ENCODE results near the gene CSE1L.
"Not testable (repeated sequence)": the region's sequence is repeated elsewhere in the genome, so short reads cannot be mapped to it uniquely, and the experiment has no call there.

Gene CSE1L

GRCh38 chr20:49046087-49046900 is at the start of gene CSE1L:
Gene CSE1L (plus strand): TSS chr20:49046312. CDS start chr20:49058464, 12,152 bp downstream.
- DNase-seq (ENCODE audit: low read depth), result peak; percentile 94

- no peak for DNase-seq (ENCODE audit: low read depth)
Observed at GRCh38 chr20:48999890-49000870, 45.9 kb upstream of the CSE1L start.

- DNase-seq (ENCODE audit: low read depth), result no peak
Observed at GRCh38 chr20:49001741-49002140, 44.4 kb upstream of the CSE1L start.

- no peak for DNase-seq (ENCODE audit: low read depth)
Observed at GRCh38 chr20:49006446-49006980, 39.6 kb upstream of the CSE1L start.

- DNase-seq (ENCODE audit: low read depth), result no peak
Observed at GRCh38 chr20:49009899-49010631, 36.0 kb upstream of the CSE1L start.

GRCh38 chr20:49024220-49024619 is 21.9 kb upstream of the CSE1L start:
- DNase-seq (ENCODE audit: low read depth), result no peak

GRCh38 chr20:49028177-49028576 is 17.9 kb upstream of the CSE1L start:
- not testable (repeated sequence) for DNase-seq (ENCODE audit: low read depth)

GRCh38 chr20:49028684-49029083 is 17.4 kb upstream of the CSE1L start:
- no peak for DNase-seq (ENCODE audit: low read depth)

GRCh38 chr20:49029203-49029602 is 16.9 kb upstream of the CSE1L start:
- no peak for DNase-seq (ENCODE audit: low read depth)

GRCh38 chr20:49030954-49031619 is 15.0 kb upstream of the CSE1L start:
- no peak for DNase-seq (ENCODE audit: low read depth)

- no peak for DNase-seq (ENCODE audit: low read depth)
Observed at GRCh38 chr20:49032455-49032854, 13.7 kb upstream of the CSE1L start.

GRCh38 chr20:49034070-49034732 is 11.9 kb upstream of the CSE1L start:
- no peak for DNase-seq (ENCODE audit: low read depth)

GRCh38 chr20:49037962-49038387 is 8.1 kb upstream of the CSE1L start:
- no peak for DNase-seq (ENCODE audit: low read depth)

GRCh38 chr20:49039854-49040253 is 6.3 kb upstream of the CSE1L start:
- no peak for DNase-seq (ENCODE audit: low read depth)

GRCh38 chr20:49043000-49043399 is 3.1 kb upstream of the CSE1L start:
- no peak for DNase-seq (ENCODE audit: low read depth)

- no peak for DNase-seq (ENCODE audit: low read depth)
Observed at GRCh38 chr20:49045440-49046086, 549 bp upstream of the CSE1L start.

- no peak for DNase-seq (ENCODE audit: low read depth)
Observed at GRCh38 chr20:49052334-49052733, 6.2 kb downstream of the CSE1L start.

- DNase-seq (ENCODE audit: low read depth), result no peak
Observed at GRCh38 chr20:49054056-49054643, 8.0 kb downstream of the CSE1L start.

- DNase-seq (ENCODE audit: low read depth), result no peak
Observed at GRCh38 chr20:49063279-49063678, 17.2 kb downstream of the CSE1L start.

- DNase-seq (ENCODE audit: low read depth), result no peak
Observed at GRCh38 chr20:49074521-49074920, 28.4 kb downstream of the CSE1L start.
